Fibroblast of skin of left quadriceps (primary cell): Measurements from ENCODE around the gene ABL1.
"Not testable (repeated sequence)": the region's sequence is repeated elsewhere in the genome, so short reads cannot be mapped to it uniquely, and the experiment has no call there.

ENCODE experiments used
- DNase-seq, 2 experiments: peaks; one replicate each; pipeline ENCODE4 v3.0.0-alpha.2; 2013; ENCODE audit warnings: low read depth in 2 of 2

The ABL1 gene

GRCh38 chr9:130903194-130904069, 68.4 kb downstream of the ABL1 start:
- no peak for DNase-seq

DNA sequence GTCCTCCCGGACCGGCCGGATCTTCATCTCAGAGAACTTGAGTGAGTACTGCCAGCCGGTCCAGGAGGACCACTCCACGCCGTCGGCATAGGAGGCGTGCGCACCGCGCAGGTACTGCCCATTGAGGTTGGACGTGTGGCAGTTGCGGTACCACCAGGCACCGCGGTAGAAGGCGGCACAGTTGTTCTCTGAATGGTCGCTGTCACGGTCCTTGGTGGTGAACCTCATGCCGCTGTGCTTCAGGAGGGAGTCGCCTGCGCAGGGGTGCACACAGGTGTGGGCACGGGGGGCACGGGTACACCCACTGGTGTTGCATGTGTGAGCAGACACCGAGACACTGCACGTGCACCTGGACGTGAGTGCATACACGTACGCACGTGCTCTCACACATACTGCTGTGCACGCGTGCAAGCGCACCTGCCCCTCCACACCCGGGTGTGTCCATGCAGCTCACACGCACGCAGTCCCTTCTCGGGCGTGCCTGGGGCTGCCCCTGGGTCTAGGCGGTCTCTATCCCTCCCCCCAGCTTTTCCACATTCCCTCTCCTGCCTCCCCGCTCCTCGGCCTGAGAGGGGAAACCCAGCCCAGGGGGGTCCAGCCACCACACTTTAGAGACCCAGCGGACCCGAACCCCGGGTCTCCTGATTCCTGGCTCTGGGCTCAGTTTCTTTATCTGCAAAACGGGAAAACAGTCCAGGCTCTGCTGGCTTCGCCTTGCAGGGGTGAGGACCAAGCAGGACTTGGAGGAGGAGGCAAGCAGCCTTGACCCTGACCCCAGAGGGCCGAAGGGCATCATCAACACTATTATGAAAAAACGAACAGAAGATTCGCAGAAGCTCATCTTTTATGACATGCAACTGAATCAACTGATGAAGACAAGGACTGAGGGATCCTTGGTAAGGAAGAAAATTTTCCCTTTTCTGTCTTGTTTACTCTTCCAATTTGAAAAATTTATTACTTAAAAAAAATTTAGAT, 69.3 kb downstream of the ABL1 start:
- no peak for DNase-seq

DNA sequence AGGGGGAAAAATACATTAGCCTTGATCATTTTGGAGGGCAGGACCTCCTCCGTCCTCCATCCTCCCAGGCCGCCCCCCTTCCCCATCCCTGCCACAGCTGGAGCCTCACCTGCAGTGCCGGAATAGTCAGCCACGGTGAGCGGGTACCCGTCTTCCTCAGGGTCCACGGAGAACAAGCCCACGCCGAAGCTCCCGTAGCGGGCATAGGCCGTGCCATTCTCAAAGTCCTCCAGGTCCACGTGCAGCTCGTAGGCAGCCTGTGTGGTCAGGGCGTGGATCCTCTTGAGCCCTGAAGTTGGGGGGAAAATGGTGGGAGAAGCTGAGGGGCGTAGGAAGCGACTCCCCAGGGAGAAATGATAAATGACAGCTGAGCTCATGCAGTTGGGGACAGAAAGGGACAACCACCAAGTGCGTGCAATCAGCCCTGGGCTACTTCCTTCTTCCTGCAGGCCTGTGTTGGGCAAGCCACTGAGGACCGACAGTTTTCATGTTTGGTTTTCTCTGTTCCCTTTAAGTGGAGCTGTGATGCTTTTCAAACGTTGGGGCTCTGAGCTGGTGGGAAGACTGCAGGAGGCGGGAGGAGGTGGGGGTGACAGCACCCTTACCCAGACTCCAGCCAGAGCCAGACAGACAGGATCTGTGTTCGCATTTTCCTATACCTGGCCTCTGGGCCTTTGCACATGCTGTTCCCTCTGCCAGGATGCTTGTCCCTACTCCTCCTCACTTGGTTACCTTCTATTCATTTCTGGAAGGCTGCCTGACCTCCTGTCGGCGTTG, 70.3 kb downstream of the ABL1 start:
- no peak for DNase-seq

DNA sequence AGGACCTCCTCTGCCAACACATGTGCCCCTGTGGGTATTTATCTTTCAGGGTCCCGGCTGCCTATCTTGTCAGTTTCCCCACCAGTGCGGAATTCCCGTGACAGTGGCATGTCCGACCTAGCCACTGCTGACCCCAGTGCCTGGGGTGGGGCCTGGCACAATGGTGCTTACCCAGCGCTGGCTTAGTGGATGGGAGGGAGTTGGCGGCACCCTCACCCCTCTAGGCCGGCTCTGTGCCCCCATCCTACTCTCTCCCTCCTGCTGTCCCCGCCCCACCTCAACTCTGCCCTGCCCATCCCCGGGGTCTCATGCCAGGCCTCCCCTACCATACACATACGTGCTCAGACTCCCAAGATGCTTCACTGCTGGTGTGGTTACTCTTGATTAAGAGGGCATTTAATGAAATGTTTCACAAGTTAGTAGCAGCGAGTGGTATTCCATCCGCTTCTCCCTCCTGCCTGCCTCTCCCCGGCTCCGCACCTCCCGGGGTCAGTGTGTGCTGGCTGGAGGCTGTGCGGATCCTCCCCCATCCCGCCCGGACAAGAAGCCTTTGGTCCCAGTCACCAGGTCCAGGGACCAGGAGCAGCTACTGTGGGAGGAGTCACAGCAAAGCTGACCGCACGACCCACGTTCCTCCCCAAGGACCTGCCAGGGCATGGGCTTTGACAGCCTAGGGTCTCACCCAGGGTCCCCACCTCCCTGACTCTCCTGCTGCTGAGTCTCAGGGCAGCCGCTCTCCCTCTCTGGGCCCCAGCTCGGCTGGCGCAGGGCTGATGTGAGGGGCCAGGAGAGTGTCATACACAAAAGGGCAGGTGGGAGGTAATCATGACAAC, 71.1 kb downstream of the ABL1 start:
- no peak for DNase-seq

DNA sequence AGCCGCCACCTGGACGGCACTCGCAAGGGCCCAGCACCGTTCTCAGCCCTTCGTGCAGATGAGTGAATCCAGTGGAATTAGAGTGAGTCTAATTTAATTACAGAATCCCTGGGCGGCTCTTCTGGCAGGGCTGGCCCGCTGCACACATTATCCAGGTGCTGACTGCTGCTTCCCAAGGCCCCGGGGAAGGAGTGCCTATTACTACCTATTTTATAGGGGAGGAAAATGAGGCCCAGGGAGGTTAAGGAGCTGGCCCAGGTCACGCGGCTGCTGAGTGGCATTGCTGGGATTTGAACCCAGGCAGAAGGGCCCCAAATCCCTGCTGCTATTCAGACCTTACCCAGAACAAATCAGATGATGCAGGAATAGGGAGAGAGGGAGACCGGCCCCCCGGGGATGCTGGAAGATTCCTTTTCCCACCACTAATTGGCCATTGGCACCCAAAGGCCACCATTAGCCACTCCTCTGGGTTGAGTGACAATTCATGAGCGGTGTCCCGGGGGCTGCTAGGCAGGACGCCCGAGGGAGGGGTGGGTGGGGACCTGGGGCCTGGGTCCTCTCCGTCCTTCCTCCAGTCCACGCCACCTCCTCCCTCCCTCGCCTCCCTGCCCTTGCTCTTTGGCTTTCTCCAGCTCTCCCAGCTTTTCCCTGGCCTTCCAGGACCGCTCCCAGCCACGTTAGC, 71.8 kb downstream of the ABL1 start:
- no peak for DNase-seq

GRCh38 chr9:130908146-130908877, 73.3 kb downstream of the ABL1 start:
- no peak for DNase-seq

DNA sequence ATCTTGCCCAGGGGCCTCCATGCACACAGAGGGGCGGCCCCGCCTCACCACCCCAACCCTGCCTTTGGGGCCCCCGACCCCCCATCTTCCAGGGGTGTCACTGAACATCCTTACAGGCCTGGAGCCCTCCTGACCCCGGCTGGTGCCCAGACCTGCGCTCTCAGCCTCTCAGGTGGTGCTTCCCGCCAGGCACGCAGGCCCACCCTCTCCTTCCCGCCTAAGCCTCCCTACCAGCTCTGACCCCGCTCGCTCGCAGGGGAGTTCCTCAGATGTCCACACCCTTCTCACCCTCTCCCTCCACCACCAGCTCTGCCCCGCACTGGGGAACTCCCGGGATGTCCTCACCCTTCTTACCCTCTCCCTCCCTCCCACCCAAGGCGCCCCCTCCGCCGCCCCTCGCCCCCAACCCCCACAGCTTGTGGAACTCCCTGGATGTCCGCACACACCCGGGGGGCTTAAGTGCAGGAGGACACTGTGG, 73.9 kb downstream of the ABL1 start:
- DNase-seq = no peak

- DNase-seq = not testable (repeated sequence)
Measured at GRCh38 chr9:130910041-130910440, 75.0 kb downstream of the ABL1 start.

GRCh38 chr9:130910670-130911069, 75.6 kb downstream of the ABL1 start:
- not testable (repeated sequence) for DNase-seq

DNA sequence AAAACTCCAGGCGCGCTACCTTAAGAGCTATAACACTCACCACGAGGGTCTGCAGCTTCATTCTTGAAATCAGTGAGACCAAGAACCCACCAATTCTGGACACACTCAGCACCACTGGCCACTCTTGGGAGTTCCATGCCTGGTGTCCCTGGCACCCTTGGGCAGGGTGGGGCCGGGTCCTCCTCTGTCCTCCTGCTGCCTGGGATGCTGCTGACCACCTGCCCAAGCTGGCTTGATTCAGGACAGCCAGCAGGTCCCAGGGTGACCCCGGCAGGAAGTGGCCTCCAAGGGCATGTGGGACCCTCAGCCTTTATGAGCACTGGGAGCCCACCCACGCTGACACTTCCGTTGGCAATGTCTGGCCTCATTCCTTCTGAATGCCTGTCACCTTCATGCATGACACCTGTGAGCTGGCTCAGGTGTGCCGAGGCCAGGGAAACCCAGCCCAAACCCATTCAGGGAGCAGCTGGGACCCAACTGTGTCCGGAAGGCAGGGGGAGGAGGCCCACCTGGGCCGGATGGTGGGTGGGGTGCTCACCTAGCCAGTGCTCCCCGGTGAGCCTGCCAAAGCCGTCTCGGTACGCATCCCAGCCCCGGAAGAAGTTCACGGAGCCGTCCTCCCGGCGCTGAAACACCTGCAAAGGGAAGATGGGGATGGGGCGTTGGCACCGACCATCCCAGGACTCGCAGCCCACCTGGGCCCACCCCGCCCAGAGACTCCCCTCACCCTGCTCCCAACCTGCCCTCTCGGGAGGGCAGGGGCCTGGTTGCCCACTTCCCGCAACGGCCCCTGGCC, 76.4 kb downstream of the ABL1 start:
- DNase-seq = no peak

- DNase-seq = no peak
Measured at GRCh38 chr9:130912932-130913598, 78.0 kb downstream of the ABL1 start.

DNA sequence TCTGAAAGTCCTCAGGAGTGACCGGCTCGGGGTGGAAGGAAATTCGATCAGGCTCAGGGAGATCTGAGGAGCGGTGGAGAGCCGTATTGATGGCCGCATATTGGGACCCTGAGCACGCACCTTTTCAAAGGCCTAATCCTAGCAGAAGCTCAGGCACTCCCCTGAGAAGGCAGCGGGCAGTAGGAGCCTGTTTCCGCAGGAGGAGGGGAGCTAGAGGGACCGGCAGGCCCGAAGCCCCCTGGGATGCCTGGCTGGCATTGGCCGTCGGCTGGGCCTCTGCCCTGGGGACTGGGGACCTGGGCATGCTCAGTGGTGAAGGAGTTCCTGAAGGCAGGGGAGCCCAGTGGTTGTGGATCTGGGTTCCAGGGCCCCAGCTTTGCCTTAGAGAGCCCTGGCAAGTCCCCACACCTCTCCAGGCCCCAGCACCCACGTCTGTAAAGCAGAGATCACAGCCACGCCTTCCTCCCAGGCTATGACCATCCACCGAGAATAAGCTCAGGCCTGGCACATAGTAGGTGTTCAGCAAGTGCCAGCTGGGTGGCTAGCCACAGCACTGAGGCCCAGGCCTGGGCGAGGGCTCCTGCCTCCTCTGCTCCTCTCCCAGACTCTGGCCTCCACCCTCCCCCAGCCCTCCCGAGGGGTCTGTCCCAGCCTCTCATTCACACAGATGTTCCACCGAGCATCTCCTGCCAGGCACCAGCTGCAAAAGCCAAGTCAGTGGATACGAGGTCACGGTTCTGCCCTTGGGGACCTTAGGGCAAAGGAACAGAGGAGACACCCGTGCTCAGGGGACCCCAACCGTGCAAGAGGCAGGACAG, 78.8 kb downstream of the ABL1 start:
- DNase-seq = no peak

DNA sequence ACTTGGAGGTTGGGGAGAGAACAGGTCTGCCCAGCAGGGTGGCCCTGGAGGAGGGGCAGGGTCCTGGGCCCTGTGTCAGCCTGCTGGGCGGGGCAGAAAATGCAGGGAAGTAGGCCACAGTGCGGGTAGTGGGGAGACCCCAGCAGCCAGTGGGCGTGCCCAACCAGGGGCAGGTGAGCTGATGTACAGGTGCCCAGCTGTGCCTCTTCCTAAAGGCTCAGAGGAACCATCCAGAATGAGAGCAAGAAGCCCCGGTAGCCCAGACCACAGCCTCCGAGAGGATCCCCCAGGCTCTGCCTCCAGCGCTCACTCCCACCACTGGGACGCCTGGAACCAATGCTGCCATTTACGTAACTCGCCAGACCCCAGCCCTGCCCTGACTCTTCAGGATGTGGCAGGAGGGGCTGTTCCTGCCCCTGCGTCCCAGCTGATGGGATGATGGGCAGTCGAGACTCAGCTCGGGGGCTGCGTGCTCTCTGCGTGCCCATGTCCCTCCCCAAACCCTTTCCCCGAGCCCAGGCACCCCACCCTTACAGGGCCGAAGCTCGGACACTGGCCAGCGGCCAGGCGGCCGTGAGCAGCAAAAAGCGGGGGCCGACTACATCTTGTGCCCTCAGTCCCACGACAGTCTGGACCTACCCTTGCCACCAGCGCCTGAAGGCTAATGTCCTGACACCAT, 79.5 kb downstream of the ABL1 start:
- no peak for DNase-seq

GRCh38 chr9:130915096-130915447, 80.0 kb downstream of the ABL1 start:
- DNase-seq = no peak

DNA sequence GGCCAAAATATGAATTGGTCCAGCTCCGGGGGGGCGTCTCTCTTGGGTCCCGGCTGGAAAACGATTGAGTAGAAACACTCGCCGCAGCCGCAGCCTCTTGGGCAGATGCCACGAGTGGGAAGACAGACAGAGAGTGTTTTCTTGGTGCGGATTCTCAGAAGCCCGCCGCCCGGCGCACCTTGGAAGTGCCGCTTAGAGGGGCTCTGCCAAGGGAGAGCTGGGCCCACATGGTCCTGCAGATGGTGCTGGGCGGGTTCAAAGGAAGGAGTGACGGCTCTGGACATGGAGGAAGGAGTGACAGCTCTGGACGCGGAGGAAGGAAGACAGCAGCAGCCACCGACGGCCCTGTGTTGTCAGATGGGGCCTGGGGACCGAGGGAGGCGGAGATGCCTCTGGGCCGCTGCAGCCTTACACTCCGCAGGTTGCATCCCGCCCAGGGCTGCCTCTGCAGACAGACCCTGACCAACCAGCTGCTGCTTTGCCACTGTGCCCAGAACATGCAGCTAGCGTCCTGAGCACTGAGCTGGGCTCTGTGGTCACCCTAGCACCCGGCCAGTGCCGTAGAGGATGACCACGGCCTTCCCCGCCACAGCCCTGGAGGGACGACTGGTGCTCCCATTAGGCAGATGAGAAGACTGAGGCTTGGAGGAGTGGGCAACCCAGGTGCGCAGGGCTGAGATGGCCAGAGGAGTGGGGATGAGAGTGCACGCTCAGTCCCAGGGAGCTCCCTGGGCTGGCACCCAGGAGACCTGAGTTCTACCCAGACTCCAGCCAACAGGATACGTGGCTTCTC, 82.3 kb downstream of the ABL1 start:
- no peak for DNase-seq
